Stimulated activated CD8-positive, alpha-beta memory T cell treated with anti-CD3 and anti-CD28 coated beads, Interleukin-4, amount 100 ng/mL, for 4 hours (primary cell): ENCODE measurements around the gene ZDHHC24.

ENCODE experiments used
- DNase-seq, 2 donors: peaks; one replicate each; pipeline ENCODE4 v3.0.0-alpha.2; 2020; ENCODE audit warnings: low read depth in 2 of 2, low spot score in 1 of 2

The ZDHHC24 gene

DNA sequence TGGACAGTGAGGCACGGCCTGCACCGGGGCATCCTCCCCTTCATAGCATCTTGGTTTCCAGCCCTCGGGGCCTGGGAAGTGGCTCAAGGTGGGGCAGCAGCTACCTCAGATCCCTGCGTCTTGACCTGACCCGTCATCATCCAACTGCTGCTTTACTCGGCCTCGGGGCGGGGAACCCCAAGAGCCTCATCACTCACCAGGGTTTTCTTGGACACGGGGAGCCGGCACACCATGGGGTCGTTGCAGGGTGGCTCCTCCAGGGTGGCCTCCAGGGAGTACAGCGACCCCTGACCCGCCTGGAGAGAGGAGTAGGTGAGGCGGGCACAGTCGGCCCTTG is 21.9 kb upstream of the ZDHHC24 start:
- DNase-seq = no peak

DNA sequence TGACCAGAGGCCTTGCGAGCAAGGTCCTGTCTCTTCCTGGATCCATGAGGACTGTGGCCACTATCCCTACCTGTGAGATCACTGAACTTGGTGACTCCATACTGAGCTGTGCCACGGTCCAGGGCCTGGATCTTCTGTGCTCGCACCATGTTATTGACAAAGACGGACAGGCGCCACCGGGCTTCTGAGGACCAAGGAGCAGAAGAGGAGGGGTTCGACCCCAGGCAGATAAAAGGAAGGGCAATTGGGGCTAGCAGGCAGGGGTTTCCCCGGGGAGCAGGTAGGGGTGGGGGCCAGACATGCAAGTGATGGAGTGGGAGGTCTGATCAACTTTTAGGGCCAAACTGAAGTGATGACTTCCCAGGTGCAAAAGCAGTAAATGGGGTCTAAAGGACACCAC is 20.4 kb upstream of the ZDHHC24 start:
- no peak for DNase-seq

DNA sequence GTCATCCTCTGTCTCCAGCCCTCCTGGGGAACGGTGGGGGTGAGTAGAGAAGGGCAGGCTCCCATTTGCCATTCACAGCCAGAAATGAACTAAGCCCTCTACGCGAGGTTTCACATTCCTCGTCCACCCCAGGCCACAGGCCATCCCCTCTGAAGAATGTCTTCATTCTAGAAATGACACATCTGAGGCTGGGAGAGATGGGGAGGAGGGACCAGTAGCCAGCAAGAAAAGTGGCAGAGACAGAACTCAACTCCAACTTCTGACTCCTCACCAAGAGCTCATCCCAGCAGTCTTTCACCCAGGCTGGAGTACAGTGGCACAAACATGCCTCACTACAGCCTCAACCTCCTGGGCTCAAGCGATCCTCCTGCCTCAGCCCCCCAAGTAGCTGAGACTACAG is 19.1 kb upstream of the ZDHHC24 start:
- DNase-seq = no peak

DNA sequence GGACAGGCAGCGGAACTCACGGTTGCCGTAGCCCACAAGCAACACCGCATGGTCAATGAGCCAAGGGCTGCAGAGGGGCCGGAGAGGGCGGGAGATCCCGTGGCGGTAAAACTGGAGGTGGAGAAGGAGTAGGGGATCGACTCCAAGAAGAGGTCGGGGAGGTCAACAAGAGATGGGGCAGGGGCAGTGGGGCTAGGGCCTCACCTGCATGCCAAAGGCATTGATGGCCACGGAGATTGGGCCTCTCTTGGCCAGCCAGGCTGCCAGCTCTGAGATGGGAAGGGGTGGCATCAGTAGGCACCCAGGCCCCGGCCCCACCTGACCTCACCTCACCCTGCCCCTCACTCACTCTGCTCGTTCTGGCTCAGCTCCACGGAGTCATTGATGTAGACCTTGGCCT is 18.7 kb upstream of the ZDHHC24 start:
- no peak for DNase-seq

DNA sequence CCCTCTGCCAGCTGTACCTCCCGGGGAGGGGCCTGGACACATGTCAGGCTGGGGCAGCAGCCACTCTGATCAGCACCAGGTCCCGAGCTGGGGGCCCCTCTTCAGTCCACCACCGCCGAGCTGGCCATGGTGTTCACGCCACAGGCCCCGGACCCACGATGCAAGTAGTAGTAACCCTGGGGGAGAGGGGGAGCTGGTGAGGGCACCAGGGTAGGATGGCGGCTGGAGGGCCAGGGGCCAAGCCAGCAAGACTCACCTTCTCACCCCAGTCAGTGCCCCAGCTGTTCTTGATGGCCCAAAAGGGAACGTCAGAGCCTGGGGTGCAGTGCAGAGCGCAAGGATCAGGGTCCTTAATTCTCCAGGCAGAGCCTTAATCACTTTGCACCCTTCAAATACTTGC is 18.0 kb upstream of the ZDHHC24 start:
- no peak for DNase-seq

DNA sequence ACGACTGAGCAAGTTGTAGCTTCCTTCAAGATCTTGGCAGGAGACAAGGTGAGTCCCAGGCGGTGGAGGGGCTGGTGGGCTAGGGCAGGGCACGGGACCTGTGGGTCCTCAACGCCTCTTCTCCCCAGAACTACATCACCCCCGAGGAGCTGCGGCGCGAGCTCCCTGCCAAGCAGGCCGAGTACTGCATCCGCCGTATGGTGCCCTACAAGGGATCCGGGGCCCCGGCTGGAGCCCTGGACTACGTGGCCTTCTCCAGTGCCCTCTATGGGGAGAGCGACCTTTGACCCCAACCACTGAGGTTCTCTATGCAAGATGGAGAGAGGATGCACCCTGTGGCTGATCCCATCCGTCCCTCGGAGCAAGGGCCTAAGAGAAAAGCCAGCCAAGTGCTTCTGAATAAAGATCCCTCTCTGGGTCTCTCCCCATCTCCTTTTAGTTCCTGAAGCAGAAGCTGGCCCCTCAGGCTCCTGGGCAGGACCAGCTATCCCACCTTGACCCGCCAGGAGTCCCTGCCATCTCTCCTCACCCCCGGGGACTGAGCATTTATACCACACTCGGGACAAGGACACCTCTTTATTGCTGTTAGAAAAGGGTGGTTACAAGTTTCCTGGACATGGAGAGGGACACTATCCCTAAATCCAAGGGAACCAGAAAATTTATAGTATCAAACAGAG is 17.2 kb upstream of the ZDHHC24 start:
- no peak for DNase-seq

DNA sequence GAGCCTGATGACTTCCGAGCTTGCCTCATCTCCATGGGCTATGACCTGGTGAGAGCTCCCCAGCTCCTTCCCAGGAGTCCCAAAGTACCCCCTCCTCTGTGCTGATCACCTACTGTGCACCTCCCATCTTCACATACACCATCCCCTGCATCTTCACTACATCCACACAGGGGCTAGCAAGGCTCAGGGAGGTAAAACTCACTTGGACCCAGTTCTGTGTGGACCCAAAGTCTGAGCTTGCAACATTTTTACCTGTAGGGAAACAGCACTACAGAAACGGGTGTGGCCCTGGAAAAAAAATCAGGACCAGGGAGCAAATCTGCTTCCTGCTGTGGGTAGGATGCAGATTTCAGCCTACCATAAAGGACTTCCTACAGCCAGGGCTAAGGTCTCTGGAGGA is 16.4 kb upstream of the ZDHHC24 start:
- DNase-seq = no peak

DNA sequence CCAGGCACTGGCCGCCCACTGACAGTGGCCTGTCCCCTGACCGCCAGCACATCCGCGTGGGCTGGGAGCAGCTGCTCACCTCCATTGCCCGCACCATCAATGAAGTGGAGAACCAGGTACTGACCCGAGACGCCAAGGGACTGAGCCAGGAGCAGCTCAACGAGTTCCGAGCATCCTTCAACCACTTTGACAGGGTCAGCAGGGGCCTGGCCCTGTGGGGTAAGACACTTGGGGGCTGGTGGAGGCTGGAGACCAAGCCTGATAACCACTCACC is 16.1 kb upstream of the ZDHHC24 start:
- no peak for DNase-seq

DNA sequence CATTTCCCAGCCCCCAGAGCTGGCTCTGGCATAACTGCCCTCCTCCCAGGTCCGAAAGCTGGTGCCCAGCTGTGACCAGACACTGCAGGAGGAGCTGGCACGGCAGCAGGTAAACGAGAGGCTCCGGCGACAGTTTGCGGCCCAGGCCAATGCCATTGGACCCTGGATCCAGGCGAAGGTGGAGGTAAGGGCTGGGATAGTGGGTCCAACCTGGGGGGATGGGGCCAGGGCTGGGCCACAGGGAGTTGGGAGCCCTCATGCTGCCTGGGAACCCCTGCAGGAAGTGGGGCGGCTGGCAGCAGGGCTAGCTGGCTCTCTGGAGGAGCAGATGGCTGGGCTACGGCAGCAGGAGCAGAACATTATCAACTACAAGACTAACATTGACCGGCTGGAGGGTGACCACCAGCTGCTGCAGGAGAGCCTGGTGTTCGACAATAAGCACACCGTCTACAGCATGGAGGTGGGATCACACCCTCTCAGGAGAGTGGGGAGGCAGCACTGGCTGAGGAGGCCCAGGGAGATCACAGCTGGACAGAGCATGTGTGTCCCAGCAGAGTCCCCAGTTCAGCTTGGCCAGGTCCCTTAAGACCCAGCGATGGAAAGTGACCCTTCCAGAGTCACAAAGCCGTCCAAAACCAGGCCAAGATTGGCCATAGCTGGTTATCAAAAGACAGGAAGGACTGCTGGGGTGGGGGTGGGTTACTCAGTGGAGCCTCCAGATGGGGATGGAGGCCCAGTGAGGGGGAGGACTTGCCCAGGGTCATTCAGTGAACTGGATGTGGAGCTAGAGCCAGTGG is 15.5 kb upstream of the ZDHHC24 start:
- no peak for DNase-seq

DNA sequence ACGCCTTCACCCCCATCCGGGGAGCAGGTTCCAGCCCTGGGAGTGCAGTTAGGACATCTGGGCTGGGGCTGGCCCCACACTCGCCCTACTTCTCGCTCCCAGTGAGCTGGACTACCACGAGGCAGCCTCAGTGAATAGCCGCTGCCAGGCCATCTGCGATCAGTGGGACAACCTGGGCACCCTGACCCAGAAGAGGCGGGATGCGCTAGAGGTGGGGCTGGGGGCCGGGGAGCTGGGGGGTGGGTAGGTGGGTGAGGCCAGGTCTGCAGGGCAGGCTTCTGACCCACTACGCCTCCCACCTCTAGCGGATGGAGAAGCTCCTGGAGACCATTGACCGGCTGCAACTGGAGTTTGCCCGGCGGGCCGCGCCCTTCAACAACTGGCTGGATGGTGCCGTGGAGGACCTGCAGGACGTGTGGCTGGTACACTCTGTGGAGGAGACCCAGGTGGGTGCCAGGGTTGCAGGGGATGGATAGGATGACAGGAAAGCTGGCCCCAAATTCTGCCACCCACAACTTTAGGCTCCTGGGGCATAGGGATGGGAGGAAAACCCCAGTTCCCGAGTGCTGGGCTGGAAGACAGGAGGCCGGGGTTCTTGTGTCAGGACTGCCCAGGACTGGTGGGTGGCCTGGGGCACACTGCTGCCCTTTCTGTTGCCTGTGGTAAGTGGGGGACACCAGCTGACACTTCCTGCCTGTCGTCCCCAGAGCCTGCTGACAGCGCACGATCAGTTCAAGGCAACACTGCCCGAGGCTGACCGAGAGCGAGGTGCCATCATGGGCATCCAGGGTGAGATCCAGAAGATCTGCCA is 14.2 kb upstream of the ZDHHC24 start:
- no peak for DNase-seq

DNA sequence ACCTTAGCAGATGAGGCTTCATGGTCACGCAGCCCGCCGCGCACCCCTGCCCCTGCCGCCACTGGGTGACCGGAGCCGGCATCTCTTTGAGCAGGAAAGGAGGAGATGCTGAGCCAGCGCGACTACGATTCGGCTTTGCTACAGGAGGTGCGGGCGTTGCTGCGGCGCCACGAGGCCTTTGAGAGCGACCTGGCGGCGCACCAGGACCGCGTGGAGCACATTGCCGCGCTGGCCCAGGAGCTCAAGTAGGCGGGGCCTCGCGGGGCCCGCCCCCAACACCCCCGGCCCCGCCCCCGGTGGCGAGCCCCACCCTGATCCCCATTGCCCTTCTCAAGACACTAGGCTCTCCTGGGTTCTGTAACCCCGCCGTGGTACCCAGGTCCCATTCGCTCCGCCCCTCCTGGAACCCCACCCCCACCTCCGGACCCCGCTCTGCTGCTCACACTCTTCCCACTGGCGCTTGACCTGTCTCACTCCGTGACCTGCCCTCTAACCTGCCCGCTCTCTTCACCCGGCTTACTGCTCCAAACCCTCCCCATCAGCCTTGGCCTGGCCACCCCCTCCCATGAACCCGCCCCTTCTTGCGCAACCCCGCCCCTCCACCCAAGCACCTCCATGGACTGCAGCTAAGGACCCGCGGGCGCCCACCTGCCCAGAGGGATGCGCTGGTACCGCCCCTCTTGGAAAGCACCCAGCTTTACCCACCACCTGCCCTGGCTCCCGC is 13.5 kb upstream of the ZDHHC24 start:
- no peak for DNase-seq

DNA sequence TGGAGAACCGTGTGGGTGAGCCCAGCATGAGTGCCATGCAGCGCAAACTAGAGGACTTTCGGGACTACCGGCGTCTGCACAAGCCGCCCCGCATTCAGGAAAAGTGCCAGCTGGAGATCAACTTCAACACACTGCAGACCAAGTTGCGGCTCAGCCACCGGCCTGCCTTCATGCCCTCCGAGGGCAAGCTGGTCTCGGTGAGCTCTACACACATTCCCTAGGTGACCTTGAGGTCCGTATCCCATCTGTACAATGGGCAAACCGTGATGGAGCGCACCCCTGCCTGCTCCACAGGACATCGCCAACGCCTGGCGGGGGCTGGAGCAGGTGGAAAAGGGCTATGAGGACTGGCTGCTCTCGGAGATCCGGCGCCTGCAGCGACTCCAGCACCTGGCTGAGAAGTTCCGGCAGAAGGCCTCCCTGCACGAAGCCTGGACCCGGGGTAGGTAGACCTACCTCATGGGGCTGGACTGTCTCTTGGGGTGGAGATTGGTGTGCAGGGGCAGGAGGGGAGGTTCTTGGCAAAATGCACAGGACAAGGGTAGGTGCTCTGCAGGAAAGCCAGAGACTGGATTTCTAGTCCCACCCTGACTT is 12.0 kb upstream of the ZDHHC24 start:
- DNase-seq = no peak

DNA sequence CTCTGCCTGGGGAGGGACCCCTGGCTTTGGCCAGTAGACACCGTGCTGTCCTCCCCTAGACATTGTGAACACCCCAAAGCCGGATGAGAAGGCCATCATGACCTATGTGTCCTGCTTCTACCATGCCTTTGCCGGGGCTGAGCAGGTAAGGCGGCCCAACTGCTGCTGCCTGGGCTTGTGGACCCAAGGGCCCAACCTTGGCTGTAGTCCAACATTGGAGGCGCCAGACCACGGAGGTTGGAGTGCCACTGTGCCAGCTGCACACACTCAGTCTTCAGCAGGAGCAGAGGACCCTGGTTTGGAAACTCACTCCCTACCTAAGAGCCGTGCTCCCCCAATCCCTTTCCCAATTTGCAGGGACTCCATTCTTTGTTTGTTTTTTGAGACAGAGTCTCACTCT is 10.2 kb upstream of the ZDHHC24 start:
- no peak for DNase-seq

DNA sequence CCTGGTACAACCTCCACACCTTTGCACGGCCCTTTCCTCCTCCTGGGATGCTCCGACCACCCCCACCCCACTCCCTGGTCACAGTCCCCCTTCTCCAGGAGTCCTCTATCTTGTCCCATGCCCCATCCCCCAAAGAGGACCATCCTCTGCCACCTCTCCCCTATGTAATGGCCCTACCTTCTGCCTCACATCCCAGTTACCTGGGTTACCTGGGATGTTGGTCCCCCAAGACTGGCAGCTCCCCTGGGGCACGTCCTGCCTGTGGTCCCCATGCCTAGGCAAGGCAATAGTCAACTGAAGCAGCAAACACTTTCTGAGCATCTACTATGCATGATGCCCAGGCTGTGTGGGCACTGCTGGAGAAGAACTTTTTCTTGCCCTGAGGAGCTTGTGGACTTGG is 9.6 kb upstream of the ZDHHC24 start:
- no peak for DNase-seq

DNA sequence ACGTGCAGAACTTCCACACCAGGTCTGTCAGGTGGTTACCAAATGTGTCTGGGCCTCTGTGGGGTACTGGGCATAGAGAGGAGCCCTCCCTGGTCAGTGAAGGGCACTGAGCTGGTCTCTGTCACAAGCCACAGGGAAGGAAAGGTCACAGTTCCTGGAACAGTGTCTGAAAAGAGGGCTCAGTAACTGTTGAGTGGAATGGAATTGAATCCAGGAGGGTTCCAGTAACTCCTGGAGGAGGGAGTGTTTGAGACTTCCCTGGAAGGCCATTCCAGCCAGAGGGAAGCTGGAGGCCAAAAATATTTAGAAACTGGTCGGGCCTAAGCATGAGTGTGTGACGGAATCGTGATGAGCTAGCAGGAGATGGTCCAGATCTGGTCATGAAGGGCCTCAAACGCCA is 8.8 kb upstream of the ZDHHC24 start:
- DNase-seq = no peak

DNA sequence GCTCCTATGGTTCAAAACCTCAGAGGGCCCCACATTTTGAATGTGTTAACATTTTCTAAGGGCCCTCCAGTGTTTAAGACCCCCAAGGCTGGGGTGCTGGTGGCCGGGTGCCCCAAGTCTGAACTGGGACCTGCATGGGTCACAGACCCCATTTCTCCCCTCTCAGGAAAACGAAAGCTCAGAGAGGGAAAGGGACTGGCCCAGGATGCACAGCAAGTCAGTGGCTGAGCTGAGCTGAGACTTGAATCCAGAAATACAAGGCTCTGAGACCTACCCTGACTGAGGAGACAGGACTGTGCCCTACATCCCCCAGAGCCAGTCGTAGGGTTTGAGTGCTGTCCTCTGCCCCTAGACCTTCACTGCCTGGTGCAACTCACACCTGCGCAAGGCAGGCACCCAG is 5.0 kb upstream of the ZDHHC24 start:
- no peak for DNase-seq

DNA sequence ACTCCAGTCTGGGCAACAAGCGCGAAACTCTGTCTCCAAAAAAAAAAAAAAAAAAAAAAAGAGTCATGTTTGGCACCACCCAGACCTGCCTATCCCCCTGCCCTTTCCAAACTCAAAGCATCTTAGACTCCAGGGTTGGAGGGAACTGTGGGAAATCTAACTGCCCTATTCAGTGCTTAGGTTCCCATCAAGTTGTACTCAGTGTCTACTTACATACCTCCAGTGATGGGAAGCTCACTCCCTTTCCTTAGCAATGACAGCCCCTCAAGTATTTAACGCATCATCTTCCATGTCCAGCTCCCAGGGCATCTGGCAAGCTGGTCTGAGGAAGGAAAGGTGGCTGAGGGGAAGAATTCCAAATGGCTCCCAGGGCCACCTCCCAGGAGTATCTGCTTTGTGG is 3.8 kb upstream of the ZDHHC24 start:
- DNase-seq = no peak

DNA sequence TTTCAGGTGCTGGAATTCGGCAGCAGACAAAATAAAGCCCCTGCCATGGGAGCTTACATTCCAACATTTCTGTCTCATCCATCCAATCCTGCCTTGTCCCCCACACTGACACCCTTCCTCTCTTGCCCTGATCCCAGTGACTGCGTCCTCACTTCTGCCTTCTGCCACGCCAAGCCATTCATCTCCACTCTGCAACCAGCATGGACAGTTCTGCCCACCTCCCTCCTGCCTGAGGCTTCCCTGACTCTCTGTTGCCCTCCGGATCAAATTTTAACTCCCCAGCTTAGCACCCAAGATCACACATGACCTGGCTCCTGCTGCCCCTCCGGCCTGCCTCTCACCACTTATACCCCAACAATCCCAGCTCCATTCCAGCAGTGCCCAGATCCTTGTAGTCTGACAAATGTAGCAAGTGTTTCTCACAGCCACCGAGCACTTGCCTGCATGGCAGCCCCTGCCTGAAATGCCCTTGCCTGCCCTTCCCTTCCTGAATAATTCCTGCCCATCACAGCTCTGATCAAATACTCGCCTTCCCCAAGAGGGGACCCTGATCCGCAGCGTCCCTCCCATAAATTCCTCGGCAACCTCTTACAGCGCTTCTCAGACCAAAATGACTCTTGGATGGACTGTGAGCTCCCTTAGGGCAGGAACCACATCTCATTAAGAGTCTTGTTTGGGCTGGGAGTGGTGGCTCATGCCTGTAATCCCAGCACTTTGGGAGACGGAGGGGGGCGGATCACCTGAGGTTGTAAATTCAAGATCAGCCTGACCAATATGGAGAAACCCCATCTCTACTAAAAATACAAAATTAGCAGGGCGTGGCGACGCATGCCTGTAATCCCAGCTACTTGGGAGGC is 3.2 kb upstream of the ZDHHC24 start:
- DNase-seq = no peak

DNA sequence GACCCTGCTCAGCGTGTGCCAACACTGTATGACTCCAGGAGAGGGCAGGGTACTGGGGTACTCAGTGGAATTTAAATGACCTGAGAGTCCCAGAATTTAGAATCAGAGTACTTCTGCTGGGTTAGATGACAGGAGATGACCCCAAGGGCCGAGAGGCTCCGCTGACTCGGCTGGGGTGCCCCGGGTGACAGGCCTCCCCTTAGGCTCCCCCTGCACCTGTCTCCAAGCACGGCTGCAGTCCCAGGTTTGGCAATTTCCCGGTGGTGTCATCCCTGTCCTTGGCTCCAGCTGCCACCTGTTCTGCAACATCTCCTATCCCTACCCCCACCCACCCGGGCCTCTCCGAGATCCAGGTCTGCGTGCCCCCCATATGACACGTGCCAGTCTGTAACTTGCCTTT is 2.2 kb upstream of the ZDHHC24 start:
- no peak for DNase-seq

DNA sequence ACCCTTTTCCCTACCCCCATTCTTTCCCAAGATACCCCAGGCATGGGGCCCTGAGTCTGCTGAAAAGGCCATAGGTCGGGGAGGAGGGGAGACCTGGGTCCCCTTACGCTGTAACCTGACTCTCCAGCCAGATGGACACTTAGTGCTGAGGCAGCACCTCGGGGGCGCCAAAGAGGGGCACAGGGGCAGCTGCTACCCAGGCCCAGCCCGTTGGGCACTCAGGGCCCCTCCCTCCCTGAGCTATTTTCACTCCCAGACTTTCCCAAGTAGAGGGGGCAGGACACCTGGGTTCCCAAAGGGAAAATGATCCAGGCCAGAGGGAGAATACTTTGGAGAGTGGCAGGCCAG is 1.8 kb upstream of the ZDHHC24 start:
- DNase-seq = no peak
